Measurements from ENCODE around the gene GCH1. TPM values are rescaled to one million over a fixed set of nuclear protein-coding genes. Genes with fewer than 3 reads are reported as not detected.

GCH1 gene
- total RNA-seq, 1 donor from 2014 or later, result 0.43 TPM

DNA sequence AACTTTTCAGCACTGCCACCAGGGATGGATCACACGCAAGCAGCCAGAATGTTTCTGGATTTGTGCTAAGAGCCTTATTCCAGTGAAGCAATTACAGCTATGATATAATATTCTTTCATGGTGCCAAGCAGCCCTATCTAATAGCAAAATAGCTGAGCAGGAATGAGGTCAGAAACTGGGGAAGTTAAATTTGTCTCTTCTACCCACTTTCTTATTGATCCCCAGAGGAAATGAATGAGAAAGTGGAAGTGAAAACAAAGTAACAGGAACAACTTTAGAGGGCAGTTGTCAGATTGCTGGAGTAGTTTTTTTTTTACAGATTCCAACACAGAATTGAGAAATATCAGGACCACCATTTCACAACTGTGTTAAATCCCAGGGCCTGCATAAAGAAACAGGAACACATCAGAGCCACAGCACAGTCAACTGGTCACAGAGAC is 44.8 kb downstream of the GCH1 start:
- Mint-ChIP-seq H3K36me3 (ENCODE audit: unreplicated experiment) (no peaks in the 10 kb centered on the region), H3K27ac (ENCODE audit: unreplicated experiment) (no peak overlapping the region), H3K4me1 (ENCODE audit: unreplicated experiment) (no peaks in the 10 kb centered on the region), H3K4me3 (ENCODE audit: unreplicated experiment) (no peak overlapping the region), H3K27me3 (ENCODE audit: unreplicated experiment) (peaks cover 15% of the 10 kb centered on the region), H3K9me3 (ENCODE audit: unreplicated experiment) (no peaks in the 10 kb centered on the region)
- TF ChIP-seq, protein P1, sequence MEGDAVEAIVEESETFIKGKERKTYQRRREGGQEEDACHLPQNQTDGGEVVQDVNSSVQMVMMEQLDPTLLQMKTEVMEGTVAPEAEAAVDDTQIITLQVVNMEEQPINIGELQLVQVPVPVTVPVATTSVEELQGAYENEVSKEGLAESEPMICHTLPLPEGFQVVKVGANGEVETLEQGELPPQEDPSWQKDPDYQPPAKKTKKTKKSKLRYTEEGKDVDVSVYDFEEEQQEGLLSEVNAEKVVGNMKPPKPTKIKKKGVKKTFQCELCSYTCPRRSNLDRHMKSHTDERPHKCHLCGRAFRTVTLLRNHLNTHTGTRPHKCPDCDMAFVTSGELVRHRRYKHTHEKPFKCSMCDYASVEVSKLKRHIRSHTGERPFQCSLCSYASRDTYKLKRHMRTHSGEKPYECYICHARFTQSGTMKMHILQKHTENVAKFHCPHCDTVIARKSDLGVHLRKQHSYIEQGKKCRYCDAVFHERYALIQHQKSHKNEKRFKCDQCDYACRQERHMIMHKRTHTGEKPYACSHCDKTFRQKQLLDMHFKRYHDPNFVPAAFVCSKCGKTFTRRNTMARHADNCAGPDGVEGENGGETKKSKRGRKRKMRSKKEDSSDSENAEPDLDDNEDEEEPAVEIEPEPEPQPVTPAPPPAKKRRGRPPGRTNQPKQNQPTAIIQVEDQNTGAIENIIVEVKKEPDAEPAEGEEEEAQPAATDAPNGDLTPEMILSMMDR (IDR thresholded peaks at IDR 0.05), result no peak
- DNase-seq (ENCODE audit: extremely low spot score, unreplicated experiment), result no peak

DNA sequence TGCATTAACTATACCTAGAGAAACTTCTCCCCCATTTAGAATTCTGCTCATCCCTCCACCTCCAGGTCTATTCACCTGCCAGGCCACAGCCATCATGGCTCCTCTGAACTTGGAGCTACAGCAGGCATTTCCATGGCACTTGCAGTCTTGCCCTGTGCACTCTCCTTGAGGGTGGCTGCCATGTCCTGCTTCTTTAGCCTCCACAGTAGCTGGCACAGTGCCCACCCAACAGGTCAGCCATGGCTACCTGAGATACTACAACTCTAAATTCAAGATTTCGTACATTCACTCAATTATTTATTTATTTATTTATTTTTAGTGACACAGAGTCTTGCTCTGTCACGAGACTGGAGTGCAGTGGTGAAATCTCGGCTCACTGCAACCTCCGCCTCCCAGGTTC is 46.5 kb downstream of the GCH1 start:
- Mint-ChIP-seq H3K4me1 (ENCODE audit: unreplicated experiment) (no peaks in the 10 kb centered on the region), H3K27me3 (ENCODE audit: unreplicated experiment) (peaks cover 19% of the 10 kb centered on the region), H3K36me3 (ENCODE audit: unreplicated experiment) (no peaks in the 10 kb centered on the region), H3K4me3 (ENCODE audit: unreplicated experiment) (no peak overlapping the region), H3K27ac (ENCODE audit: unreplicated experiment) (no peak overlapping the region), H3K9me3 (ENCODE audit: unreplicated experiment) (no peaks in the 10 kb centered on the region)
- DNase-seq (ENCODE audit: extremely low spot score, unreplicated experiment), result no peak
- TF ChIP-seq, protein P1 (IDR thresholded peaks at IDR 0.05), result no peak

DNA sequence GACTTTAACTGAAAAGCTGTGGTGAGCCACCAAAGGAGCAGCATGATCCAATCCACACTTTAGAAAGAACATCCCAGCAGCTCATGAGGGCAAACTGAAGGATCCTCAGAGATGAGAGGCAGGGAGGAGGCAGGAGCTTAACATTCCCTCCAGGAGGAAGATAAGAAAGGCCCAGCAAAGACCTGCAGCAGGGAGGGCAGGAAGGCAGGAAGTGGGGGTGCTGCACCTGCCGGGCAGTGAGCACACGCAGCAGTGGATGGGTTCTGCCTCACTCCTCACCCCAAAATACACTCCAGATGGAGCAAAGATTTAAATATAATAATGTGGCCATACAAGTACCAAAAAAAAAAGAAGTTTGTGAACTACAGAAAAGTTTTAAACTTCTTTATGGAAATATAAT is 48.4 kb downstream of the GCH1 start:
- peaks cover 22% of the 10 kb centered on the region for H3K27me3 Mint-ChIP-seq (ENCODE audit: unreplicated experiment)
- H3K4me3 Mint-ChIP-seq (ENCODE audit: unreplicated experiment), result no peak overlapping the region
- H3K36me3 Mint-ChIP-seq (ENCODE audit: unreplicated experiment), result no peaks in the 10 kb centered on the region
- no peaks in the 10 kb centered on the region for H3K4me1 Mint-ChIP-seq (ENCODE audit: unreplicated experiment)
- TF ChIP-seq, protein P1 (IDR thresholded peaks at IDR 0.05), result no peak
- H3K27ac Mint-ChIP-seq (ENCODE audit: unreplicated experiment), result no peak overlapping the region
- H3K9me3 Mint-ChIP-seq (ENCODE audit: unreplicated experiment), result no peaks in the 10 kb centered on the region
- no peak for DNase-seq (ENCODE audit: extremely low spot score, unreplicated experiment)

DNA sequence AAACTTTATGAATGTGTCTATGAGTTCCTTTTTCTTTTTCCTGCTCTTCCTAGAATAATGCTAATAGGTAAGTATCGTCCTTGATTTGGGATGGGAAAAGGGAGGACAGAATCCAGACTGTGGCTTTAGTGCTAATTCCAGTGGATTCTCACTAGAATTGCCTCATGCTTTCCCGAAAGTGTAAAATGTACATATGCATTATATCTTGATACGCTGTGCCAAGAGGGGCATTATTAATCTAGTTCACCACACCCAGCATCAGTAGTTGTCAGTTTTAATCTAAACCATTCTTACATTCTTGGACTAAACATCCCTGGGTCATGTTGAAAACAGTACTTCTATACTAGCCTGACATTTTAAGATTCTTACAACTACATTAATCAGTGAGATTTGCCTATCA is 49.3 kb downstream of the GCH1 start:
- Mint-ChIP-seq H3K27me3 (ENCODE audit: unreplicated experiment) (peaks cover 30% of the 10 kb centered on the region), H3K27ac (ENCODE audit: unreplicated experiment) (no peak overlapping the region)

DNA sequence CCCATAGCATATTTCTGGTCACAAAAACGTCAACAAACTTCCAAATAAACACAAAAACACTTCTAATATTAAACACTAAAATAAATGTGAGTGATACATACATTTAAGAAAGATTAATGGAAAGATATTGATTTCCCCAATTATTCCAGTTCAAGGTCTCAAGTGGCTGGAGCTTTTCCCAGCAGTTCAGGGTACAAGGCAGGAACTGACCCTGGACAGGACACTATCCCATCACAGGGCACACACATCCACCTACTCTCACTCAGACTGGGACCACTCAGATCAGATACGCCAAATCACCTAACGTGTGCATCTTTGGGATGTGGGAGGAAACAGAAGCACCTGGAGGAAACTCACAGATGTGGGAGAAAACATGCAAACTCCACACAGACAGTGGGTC is 50.4 kb downstream of the GCH1 start:
- TF ChIP-seq, protein P1 (IDR thresholded peaks at IDR 0.05), result no peak
- no peak overlapping the region for H3K4me3 Mint-ChIP-seq (ENCODE audit: unreplicated experiment)
- no peaks in the 10 kb centered on the region for H3K36me3 Mint-ChIP-seq (ENCODE audit: unreplicated experiment)
- no peak overlapping the region for H3K27ac Mint-ChIP-seq (ENCODE audit: unreplicated experiment)
- H3K9me3 Mint-ChIP-seq (ENCODE audit: unreplicated experiment), result no peaks in the 10 kb centered on the region
- DNase-seq (ENCODE audit: extremely low spot score, unreplicated experiment), result no peak
- H3K4me1 Mint-ChIP-seq (ENCODE audit: unreplicated experiment), result no peaks in the 10 kb centered on the region
- H3K27me3 Mint-ChIP-seq (ENCODE audit: unreplicated experiment), result peaks cover 37% of the 10 kb centered on the region

More for the DNA sequence above, 49.3 kb downstream of the GCH1 start:
- Mint-ChIP-seq H3K4me1 (ENCODE audit: unreplicated experiment) (no peaks in the 10 kb centered on the region), H3K9me3 (ENCODE audit: unreplicated experiment) (no peaks in the 10 kb centered on the region), H3K4me3 (ENCODE audit: unreplicated experiment) (no peak overlapping the region), H3K36me3 (ENCODE audit: unreplicated experiment) (no peaks in the 10 kb centered on the region)
- TF ChIP-seq, protein P1 (IDR thresholded peaks at IDR 0.05), result no peak
- no peak for DNase-seq (ENCODE audit: extremely low spot score, unreplicated experiment)
